Panc1 (cell line): Measurements from ENCODE around the gene VAC14.

Source experiments
- CTCF ChIP-seq: fragments of 450-650 bp; IDR thresholded peaks from 2 replicates; pipeline ENCODE4 v1.5.1; 2017; ENCODE audit warnings: mild to moderate bottlenecking
- POLR2AphosphoS5 ChIP-seq: IDR thresholded peaks from 2 replicates; pipeline ENCODE4 v1.6.1; 2012; ENCODE audit warnings: mild to moderate bottlenecking, low read depth, low read length, moderate library complexity

DNA sequence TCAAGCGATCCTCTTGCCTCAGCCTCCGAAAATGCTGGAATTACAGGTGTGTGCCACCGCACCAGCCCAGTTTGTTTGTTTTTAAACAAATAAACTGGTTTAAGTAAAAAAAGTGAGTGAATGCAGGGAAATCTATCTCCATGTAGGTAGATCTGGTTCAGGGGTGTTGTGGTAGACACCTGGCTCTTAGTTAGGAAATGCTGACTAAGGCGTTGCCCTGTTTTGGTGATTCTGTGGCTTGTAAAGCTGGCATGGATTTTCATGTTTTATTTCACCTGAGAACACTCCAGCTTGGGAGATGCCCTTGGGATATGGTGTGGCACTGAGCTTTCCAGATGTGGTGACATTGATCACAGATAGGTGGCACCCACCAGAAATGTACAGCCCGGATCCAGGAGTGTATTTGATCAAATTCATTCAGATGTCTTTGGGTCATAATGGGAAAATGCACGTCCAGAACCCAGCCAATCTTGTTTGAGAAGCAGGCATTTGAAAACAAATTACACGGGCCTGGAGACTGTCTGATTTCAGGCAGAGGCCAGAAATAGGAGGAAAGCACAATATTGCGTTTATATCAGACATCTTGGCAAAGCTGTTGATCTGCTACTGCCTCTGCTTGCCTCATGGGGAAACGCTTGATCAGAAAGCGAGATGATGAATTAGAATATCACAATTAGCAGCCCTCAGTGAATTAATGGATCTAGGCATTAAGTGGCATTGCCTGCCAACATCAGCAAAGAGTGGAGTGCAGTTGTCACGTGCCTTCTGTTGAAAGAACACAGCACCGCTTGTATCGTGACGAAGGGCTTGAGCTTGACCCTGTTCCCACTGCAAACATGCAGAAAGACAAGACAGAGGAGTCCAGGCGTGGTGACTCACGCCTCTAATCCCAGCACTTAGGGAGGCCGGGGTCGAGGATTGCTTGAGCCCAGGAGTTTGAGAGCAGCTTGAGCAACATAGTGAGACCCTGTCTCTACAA, 161.9 kb downstream of the VAC14 start:
- no peak; the same call in 1 of the 2 replicates for TF ChIP-seq CTCF
- no peak for TF ChIP-seq POLR2AphosphoS5
